PC-9 (cell line): ENCODE data around the gene CMSS1.

Experiments used
- EZH2 ChIP-seq: fragments of 200-600 bp; sonication (generic); IDR thresholded peaks from 2 replicates; pipeline ENCODE4 v1.8.0; 2017; ENCODE audit warnings: antibody characterized with exemption, low read depth
- TF ChIP-seq, protein P1 (sequence below): fragments of 200-600 bp; sonication (generic); conservative IDR thresholded peaks from 2 replicates; pipeline ENCODE4 v1.6.1; 2017; ENCODE audit warnings: mixed run types, antibody characterized with exemption, mild to moderate bottlenecking, moderate library complexity

DNA sequence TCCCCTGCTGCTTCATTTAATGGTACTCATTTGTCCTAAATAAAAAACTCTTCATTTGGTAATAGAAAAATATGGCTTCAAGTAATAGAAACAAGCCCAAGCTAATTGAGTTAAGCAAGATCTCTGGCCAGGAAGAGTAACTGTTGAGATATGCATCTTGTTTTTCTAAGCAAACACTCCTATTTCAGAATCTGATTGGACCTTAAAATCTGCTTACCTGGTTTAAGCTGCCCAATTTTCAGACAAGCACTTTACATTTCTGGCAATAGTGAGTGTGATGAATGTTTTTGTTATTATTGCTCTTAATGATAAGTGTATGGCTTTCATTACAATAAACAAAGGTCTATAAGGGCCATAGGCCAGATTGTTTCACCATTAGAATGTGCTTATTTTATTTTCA lies 86.2 kb downstream of the CMSS1 start:
- TF ChIP-seq, protein P1, sequence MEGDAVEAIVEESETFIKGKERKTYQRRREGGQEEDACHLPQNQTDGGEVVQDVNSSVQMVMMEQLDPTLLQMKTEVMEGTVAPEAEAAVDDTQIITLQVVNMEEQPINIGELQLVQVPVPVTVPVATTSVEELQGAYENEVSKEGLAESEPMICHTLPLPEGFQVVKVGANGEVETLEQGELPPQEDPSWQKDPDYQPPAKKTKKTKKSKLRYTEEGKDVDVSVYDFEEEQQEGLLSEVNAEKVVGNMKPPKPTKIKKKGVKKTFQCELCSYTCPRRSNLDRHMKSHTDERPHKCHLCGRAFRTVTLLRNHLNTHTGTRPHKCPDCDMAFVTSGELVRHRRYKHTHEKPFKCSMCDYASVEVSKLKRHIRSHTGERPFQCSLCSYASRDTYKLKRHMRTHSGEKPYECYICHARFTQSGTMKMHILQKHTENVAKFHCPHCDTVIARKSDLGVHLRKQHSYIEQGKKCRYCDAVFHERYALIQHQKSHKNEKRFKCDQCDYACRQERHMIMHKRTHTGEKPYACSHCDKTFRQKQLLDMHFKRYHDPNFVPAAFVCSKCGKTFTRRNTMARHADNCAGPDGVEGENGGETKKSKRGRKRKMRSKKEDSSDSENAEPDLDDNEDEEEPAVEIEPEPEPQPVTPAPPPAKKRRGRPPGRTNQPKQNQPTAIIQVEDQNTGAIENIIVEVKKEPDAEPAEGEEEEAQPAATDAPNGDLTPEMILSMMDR, result no peak
- TF ChIP-seq EZH2, result no peak
